HG03196 (cell line): Measurements from ENCODE around the gene KATNB1.
"Not testable (repeated sequence)": the region's sequence is repeated elsewhere in the genome, so short reads cannot be mapped to it uniquely, and the experiment has no call there.

Source experiments
- ATAC-seq: cut with Tn5 transposase; IDR thresholded peaks from one replicate; pipeline ENCODE4 v1.9.1; 2021; ENCODE audit not compliant: unreplicated experiment

The KATNB1 gene

DNA sequence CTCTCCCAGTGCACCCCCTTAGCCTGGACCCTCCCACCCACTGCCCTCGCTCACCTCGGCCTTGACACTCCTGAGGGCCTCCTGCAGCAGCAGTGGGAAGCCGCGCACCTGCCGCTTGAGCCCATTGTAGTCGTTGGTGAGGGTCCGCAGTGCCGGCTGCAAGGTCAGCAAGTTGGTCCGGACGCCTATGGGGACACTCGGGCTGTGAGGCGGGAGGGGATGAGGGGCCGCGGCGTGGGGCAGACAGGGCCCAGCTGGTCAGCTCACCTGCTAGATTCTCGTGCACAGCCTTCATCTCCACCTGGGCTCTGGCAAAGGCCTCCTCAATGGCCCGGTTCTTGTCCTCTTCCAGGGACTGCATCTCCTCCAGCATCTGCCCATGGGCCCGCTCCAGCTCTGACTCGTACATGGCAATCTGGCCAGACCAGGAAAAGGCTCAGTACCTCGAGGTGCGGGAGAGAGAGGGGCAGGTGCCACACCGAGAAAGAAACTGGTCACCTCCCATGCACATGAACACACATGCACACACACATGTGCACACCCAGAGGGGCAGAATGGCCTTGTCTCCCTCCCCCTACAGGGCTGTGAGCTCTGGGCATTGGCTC is 34.1 kb downstream of the KATNB1 start:
- no peak for ATAC-seq

DNA sequence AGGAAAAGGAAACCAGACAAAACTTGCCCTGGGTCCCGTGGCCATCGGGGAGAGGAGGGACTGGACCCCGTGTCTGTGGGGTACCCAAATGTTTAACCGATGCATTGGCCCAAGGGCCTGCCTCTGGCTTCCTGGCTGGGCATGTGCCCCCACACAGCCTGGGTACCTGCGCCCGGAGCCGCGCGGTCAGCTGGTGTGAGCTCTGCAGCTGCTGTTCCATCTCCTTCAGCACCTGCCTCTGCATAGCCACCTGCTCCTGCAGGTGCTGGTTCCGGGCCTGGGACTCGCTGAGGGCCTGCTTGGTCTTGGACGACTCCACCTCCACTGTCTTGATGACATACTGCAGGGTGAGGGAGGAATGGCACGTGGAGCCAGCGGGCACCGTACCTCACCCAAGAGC is 34.8 kb downstream of the KATNB1 start:
- ATAC-seq = no peak

GRCh38 chr16:57771141-57771785 is 35.7 kb downstream of the KATNB1 start:
- no peak for ATAC-seq

GRCh38 chr16:57773019-57773418 is 37.4 kb downstream of the KATNB1 start:
- ATAC-seq = no peak

GRCh38 chr16:57773655-57774295 is 38.2 kb downstream of the KATNB1 start:
- ATAC-seq = no peak

- no peak for ATAC-seq
These were observed 39.2 kb downstream of the KATNB1 start for GRCh38 chr16:57774705-57775285.

- no peak for ATAC-seq
These were observed 40.3 kb downstream of the KATNB1 start for GRCh38 chr16:57775661-57776469.

DNA sequence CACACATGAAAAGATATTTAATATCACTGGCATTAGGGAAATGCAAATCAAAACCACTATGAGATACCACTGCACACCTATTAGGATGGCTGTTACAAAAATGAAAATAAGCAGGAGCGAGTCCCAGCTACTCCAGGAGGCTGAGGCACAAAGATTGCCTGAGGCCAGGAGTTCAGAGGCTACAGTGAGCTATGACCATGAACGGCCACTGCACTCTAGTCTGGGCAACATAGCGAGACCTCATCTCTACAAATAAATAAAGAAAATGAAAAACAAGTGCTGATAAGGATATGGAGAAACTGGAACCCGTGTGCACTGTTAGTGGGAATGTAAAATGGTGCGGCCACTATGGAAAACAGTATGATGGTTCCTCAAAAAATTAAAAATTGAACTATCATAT is 43.1 kb downstream of the KATNB1 start:
- no peak for ATAC-seq

- not testable (repeated sequence) for ATAC-seq
These were observed 44.3 kb downstream of the KATNB1 start for GRCh38 chr16:57779836-57780235.

- no peak for ATAC-seq
These were observed 45.8 kb downstream of the KATNB1 start for GRCh38 chr16:57781349-57781740.

GRCh38 chr16:57781741-57782606 is 46.4 kb downstream of the KATNB1 start:
- ATAC-seq = no peak

- ATAC-seq = not testable (repeated sequence)
These were observed 47.1 kb downstream of the KATNB1 start for GRCh38 chr16:57782607-57783055.

GRCh38 chr16:57783116-57783515 is 47.5 kb downstream of the KATNB1 start:
- no peak for ATAC-seq

- no peak for ATAC-seq
These were observed 48.3 kb downstream of the KATNB1 start for GRCh38 chr16:57783883-57784282.

- no peak for ATAC-seq
These were observed 48.8 kb downstream of the KATNB1 start for GRCh38 chr16:57784334-57784733.

GRCh38 chr16:57785385-57785784 is 49.8 kb downstream of the KATNB1 start:
- ATAC-seq = no peak

DNA sequence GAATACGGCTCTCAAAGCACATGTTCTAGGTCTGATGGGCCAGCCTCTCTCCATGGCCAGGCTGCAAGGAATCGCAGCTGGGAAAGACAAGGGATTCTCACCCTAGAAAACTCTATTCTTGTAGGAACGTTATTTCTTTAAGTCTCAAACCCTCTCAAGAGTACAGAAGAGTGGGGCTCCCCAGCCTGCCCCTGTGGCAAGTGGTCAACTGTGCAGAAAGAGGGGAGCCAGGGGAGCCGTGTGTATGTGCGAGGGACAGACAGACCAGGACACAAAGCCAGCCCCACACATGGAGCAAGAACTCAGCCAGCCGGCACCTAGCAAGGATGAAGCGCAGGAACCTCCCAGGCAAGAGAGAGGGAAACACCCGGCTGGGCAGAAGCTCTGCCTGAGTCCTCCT is 50.4 kb downstream of the KATNB1 start:
- no peak for ATAC-seq

GRCh38 chr16:57786632-57787518 is 51.3 kb downstream of the KATNB1 start:
- ATAC-seq = no peak

- no peak for ATAC-seq
These were observed 51.9 kb downstream of the KATNB1 start for GRCh38 chr16:57787519-57787905.
